Naive B cell (primary cell): ENCODE measurements around the gene DMRT1. TPM values are rescaled to one million over a fixed set of nuclear protein-coding genes. Genes with fewer than 3 reads are reported as not detected.

Experiments used
- ATAC-seq, 2 donors: fragments of 150-1000 bp; cut with Tn5 transposase; 2 replicates each; pipeline ENCODE4 v1.10.0; 2021; ENCODE audit warnings: low read depth in 2 of 2, mild to moderate bottlenecking in 2 of 2, moderate library complexity in 2 of 2
- DNase-seq: peaks from one replicate; pipeline ENCODE4 v3.0.0; 2022
- H3K27ac Mint-ChIP-seq, 6 donors: one replicate each; pipeline ENCODE4 v1.8.0; 2020 to 2022; ENCODE audit warnings: mild to moderate bottlenecking in 6 of 6, mixed read lengths in 6 of 6, moderate library complexity in 5 of 6, inconsistent platforms in 2 of 6
- H3K27me3 Mint-ChIP-seq, 3 donors: one replicate each; pipeline ENCODE4 v1.8.0; 2021 to 2022; ENCODE audit warnings: mixed read lengths in 3 of 3, mild to moderate bottlenecking in 1 of 3
- H3K36me3 Mint-ChIP-seq, 2 donors: one replicate each; pipeline ENCODE4 v1.8.0; 2020 to 2022; ENCODE audit warnings: mixed read lengths in 2 of 2, inconsistent platforms in 1 of 2, mild to moderate bottlenecking in 1 of 2
- H3K4me1 Mint-ChIP-seq, 3 donors: one replicate each; pipeline ENCODE4 v1.8.0; 2020 to 2022; ENCODE audit warnings: mixed read lengths in 3 of 3, inconsistent platforms in 1 of 3, mild to moderate bottlenecking in 1 of 3, moderate library complexity in 1 of 3
- H3K4me3 Mint-ChIP-seq, 8 donors: one replicate each; pipeline ENCODE4 v1.8.0; 2020 to 2022; ENCODE audit warnings: mild to moderate bottlenecking in 8 of 8, mixed read lengths in 8 of 8, moderate library complexity in 8 of 8, inconsistent platforms in 2 of 8
- H3K9me3 Mint-ChIP-seq, 7 donors: one replicate each; pipeline ENCODE4 v1.8.0; 2020 to 2022; ENCODE audit warnings: mixed read lengths in 7 of 7, mild to moderate bottlenecking in 5 of 7, inconsistent platforms in 2 of 7, moderate library complexity in 1 of 7
- polyA plus RNA-seq, 6 donors: library from polyadenylated mRNA; unstranded; fragments of 300-500 nt; fragmentation: Illumina TruSeq; gene quantifications; one replicate each; pipeline ENCODE4 v1.2.3, GENCODE V29; 2021; ENCODE audit warnings: low read depth in 6 of 6

Gene DMRT1
- polyA plus RNA-seq, 6 donors from 2014 or later = not detected

DNA sequence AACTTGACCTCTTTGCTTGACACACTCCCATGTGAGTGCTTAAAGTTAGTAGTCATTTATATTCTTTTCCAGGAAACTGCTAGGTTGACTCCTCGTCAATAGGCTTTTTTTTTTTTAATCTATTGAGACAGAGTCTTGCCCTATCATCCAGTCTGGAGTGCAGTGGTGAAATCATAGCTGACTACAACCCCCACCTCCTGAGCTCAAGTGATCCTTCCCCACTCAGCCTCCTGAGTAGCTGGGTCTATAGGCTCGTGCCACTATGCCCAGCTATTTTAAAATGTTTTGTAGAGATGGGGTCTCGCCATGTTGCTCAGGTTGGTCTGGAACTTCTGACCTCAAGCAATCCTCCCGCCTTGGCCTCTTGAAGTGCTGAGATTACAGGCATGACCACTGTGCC, 34.9 kb downstream of the DMRT1 start:
- ATAC-seq = no peak
- peaks cover 0 to 4% (median 0%) of the 10 kb centered on the region in 3 donors for H3K4me1 Mint-ChIP-seq

DNA sequence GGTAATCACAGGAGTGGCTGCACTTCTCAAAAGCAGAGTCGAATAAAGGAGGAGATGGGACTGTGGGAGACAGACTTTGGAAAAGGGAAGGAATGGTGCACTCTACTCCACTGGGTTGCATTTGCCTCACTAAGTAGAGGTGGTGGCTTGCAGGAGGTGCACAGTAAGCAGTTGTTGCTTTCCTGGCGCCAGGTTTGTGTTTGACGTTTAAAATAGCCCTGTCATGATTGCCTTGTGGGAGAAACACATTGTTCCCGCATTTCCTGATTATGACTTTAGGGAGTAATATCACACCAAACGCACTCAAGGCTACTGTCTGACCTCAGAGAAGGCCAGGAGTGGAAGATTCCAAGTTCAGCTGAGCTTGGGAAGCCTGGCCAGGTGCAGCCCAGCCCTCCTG, 36.7 kb downstream of the DMRT1 start:
- Mint-ChIP-seq H3K4me1 (peaks cover 0 to 4% (median 0%) of the 10 kb centered on the region in 3 donors), H3K9me3 (peaks cover 0 to 3% (median 0%) of the 10 kb centered on the region in 7 donors), H3K36me3 (no peaks in the 10 kb centered on the region), H3K27ac (no peak overlapping the region), H3K27me3 (peaks cover 33 to 55% (median 40%) of the 10 kb centered on the region in 3 donors), H3K4me3 (no peak overlapping the region)
- DNase-seq (no peak), ATAC-seq (no peak)

More for the DNA sequence above, 34.9 kb downstream of the DMRT1 start:
- no peak overlapping the region for H3K27ac Mint-ChIP-seq
- DNase-seq = no peak
- H3K9me3 Mint-ChIP-seq = no peaks in the 10 kb centered on the region
- no peaks in the 10 kb centered on the region for H3K36me3 Mint-ChIP-seq
- H3K4me3 Mint-ChIP-seq = no peak overlapping the region
- H3K27me3 Mint-ChIP-seq = peaks cover 14 to 44% (median 24%) of the 10 kb centered on the region in 3 donors

DNA sequence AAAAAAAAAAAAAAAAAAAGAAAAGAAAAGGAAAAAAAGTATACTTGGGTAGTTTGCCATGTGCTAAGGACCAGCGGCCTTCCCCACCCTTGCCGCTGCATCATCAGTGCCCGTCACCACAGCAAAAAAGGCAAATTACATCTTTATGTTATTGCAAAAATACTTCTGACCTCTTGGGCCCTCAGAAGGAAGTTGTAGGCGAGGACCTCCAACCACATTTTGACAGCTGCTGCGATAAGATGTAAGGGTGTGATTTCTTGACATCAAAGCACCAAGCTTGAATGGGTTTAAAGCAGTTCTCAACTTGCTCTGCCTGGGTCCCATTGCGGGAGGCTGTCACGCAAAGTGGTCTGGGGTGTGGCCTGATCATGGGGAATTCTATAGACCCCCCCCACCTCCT, 39.2 kb downstream of the DMRT1 start:
- H3K4me3 Mint-ChIP-seq = no peak overlapping the region
- no peaks in the 10 kb centered on the region for H3K36me3 Mint-ChIP-seq
- H3K27me3 Mint-ChIP-seq = peaks cover 32 to 56% (median 53%) of the 10 kb centered on the region in 3 donors
- DNase-seq (no peak), ATAC-seq (no peak)
- H3K9me3 Mint-ChIP-seq = peaks cover 0 to 3% (median 0%) of the 10 kb centered on the region in 7 donors
- H3K4me1 Mint-ChIP-seq = peaks cover 0 to 4% (median 0%) of the 10 kb centered on the region in 3 donors
- H3K27ac Mint-ChIP-seq = no peak overlapping the region

DNA sequence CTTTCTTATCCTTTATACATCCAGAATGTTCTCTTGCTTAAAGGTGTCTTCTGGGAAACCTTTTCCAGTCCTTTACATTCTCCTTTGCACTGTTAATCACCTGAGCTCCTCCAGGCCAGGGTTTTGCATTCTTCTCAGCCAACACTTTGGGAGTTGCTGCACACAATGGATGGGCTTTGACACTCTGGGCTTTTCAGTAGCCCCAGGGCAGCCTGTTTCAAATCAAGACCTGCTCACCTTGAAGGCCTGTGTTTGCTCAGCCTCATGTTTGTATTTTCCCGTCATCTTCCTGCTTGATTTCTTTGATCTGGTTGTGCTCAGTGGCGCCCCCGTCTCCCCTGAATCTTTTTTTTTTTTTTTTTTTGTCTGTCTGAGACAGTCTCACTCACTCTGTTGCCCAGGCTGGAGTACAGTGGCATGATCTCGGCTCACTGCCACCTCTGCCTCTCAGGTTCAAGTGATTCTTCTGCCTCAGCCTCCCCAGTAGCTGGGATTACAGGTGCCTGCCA, 41.0 kb downstream of the DMRT1 start:
- DNase-seq = no peak
- no peak overlapping the region for H3K4me3 Mint-ChIP-seq
- H3K27ac Mint-ChIP-seq = no peak overlapping the region
- H3K36me3 Mint-ChIP-seq = no peaks in the 10 kb centered on the region
- peaks cover 0 to 4% (median 0%) of the 10 kb centered on the region in 3 donors for H3K4me1 Mint-ChIP-seq
- peaks cover 26 to 57% (median 49%) of the 10 kb centered on the region in 3 donors for H3K27me3 Mint-ChIP-seq
- peaks cover 0 to 3% (median 0%) of the 10 kb centered on the region in 7 donors for H3K9me3 Mint-ChIP-seq
- ATAC-seq = no peak

DNA sequence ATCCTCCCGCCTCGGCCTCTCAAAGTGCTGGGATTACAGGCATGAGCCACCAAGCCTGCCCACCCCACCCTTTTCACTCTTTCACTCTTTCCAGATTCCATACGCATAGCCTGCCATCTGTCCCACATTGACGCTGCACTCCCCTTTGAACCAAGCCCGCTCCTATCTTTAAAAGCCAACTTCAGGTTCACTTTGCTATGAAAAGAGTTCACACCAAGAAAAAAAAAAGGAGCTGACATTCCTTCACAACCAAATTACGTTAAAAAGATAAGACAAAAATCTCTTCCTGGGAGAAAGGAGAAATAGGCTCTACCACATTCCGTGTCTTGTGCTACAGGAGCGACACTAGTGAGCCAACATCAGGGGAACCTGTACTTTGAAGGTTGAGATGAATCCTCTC, 41.5 kb downstream of the DMRT1 start:
- Mint-ChIP-seq H3K27ac (no peak overlapping the region), H3K27me3 (peaks cover 29 to 60% (median 47%) of the 10 kb centered on the region in 3 donors), H3K4me1 (peaks cover 0 to 4% (median 0%) of the 10 kb centered on the region in 3 donors), H3K9me3 (peaks cover 0 to 3% (median 0%) of the 10 kb centered on the region in 7 donors), H3K4me3 (no peak overlapping the region), H3K36me3 (no peaks in the 10 kb centered on the region)
- no peak for ATAC-seq
- no peak for DNase-seq

DNA sequence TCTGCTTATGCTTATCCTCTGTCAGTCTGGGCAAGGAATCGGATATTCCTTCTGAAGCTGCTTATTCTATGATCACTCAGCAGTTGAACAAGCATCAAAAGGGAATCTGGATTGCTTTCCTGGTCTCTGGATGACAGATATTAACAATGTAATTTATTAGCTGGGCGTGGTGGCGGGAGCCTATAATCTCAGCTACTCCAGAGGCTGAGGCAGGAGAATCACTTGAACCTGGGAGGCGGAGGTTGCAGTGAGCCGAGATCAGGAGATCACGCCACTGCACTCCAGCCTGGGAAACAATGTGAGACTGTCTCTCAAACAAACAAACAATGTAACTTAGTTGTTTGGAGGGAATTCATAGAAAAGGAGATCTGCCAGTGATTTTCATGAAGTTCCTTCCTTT, 45.4 kb downstream of the DMRT1 start:
- Mint-ChIP-seq H3K4me3 (no peak overlapping the region), H3K4me1 (peaks cover 0 to 3% (median 0%) of the 10 kb centered on the region in 3 donors), H3K9me3 (peaks cover 0 to 3% (median 0%) of the 10 kb centered on the region in 7 donors), H3K27me3 (peaks cover 25 to 50% (median 29%) of the 10 kb centered on the region in 3 donors), H3K27ac (no peak overlapping the region), H3K36me3 (no peaks in the 10 kb centered on the region)
- ATAC-seq = no peak
- no peak for DNase-seq

DNA sequence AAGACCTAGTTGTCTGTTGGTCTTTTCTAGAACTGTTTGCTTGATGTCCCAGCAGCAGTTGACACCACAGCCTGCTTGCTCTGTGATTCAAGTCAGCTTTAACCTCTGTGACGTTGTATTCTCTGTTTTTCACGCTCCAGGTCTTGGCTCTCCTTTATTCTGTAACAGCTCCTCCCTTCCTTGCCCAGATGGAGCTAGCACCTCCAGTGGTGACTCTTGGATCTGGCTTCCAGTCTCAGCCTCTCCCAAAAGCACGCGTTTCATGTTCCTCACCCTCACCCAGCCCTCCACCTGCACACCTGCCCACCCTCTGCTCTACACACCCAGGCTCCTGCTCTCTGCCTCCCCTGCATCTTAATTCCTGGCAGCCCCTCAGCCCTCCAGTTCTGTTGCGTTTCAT, 50.6 kb downstream of the DMRT1 start:
- H3K36me3 Mint-ChIP-seq = no peaks in the 10 kb centered on the region

DNA sequence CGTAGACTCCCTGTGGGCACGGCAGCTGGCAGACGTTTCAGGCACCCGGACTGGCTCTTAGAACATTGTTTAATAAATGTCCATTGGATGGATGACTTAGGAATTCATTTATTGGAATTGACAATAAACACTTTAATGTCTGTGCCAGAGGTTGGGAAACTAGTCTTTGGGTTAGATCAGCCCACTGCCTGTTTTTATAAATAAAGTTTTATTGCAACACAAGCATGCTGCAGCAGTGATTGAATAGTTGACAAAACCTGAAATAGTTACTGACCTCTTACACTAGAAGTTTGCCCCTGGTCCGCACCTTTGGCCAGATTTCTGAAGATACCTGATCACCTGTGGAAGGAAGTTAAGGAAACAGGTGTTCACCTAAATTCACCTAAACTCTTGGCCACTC, 51.6 kb downstream of the DMRT1 start:
- DNase-seq (no peak), ATAC-seq (no peak)
- Mint-ChIP-seq H3K9me3 (no peaks in the 10 kb centered on the region), H3K36me3 (no peaks in the 10 kb centered on the region), H3K4me3 (no peak overlapping the region), H3K4me1 (peaks cover 14 to 30% (median 18%) of the 10 kb centered on the region in 3 donors), H3K27ac (peak overlapping the region in 2 of 6 donors; percentile 23 to 90), H3K27me3 (peaks cover 13 to 31% (median 21%) of the 10 kb centered on the region in 3 donors)

More for the DNA sequence above, 50.6 kb downstream of the DMRT1 start:
- H3K27ac Mint-ChIP-seq = peak overlapping the region in 1 of 6 donors; percentile 12
- H3K27me3 Mint-ChIP-seq = peaks cover 20 to 29% (median 23%) of the 10 kb centered on the region in 3 donors
- DNase-seq (no peak), ATAC-seq (no peak)
- peaks cover 14 to 30% (median 18%) of the 10 kb centered on the region in 3 donors for H3K4me1 Mint-ChIP-seq
- H3K9me3 Mint-ChIP-seq = no peaks in the 10 kb centered on the region
- H3K4me3 Mint-ChIP-seq = peak overlapping the region in 1 of 8 donors; percentile 20

DNA sequence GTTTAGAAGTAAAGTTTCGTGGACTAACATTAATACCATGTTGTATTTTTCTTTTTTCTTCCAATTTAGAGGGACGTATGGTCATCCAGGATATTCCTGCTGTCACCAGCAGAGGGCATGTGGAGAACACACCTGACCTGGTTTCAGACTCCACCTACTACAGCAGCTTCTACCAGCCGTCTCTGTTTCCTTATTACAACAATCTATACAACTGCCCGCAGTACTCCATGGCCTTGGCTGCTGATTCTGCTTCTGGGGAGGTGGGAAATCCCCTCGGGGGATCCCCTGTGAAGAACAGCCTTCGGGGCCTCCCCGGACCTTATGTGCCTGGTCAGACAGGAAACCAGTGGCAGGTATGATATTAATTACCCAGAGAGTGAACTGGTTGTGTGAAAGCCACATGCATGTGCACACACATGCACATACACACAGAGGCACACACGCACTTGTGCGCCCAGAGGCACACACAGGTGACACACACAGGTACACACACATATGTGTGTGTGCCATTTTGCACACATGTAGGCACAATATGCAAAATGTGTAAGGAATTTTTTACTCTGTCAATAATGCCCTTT, 52.4 kb downstream of the DMRT1 start:
- H3K4me3 Mint-ChIP-seq = peak overlapping the region in 4 of 8 donors; percentile 6 to 39 (median 20)
- H3K27me3 Mint-ChIP-seq = peaks cover 21 to 36% (median 25%) of the 10 kb centered on the region in 3 donors
- peaks cover 14 to 30% (median 18%) of the 10 kb centered on the region in 3 donors for H3K4me1 Mint-ChIP-seq
- H3K9me3 Mint-ChIP-seq = no peaks in the 10 kb centered on the region
- DNase-seq (peak; percentile 43), ATAC-seq (peak; percentile 97 to 99)
- no peaks in the 10 kb centered on the region for H3K36me3 Mint-ChIP-seq
- H3K27ac Mint-ChIP-seq = peak overlapping the region in 5 of 6 donors; percentile 23 to 98 (median 86)

DNA sequence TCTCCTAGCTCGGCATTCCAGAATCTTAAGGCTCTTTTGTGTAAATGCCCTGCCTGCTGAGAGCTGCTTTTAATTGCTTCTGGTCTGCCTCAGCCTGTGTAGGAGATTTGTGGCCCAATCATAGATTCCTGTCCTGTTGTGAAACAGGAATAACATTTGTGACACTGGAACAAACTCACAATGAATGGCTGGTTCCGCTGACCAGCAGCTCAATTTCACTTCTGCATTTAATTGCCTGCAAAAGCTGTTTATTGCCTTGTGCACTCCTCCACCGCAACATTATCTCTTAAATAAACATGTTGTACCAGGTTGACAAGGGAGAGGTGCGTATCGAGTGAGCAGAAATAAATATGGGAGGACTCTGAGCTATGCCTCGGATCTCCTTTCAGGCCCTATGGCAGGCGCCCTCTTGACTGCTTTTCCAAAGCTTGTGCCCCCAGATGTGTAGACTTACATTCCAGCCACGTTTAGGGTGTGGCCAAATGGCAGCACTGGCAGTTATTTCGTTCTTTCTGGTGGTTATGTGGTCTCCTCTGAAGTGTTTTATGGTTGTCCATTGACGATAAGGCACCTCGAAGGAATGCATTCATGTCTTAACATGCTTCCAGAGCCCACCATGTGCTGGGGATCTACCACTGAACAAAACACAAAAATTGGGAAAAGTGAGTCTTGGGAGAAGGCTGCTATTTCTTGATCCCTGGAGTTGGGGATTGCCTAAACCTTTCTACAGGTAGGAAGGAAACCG, 58.1 kb downstream of the DMRT1 start:
- Mint-ChIP-seq H3K4me1 (peaks cover 9 to 15% (median 11%) of the 10 kb centered on the region in 3 donors), H3K27ac (no peak overlapping the region), H3K36me3 (no peaks in the 10 kb centered on the region), H3K4me3 (no peak overlapping the region), H3K9me3 (no peaks in the 10 kb centered on the region), H3K27me3 (peaks cover 21 to 36% (median 24%) of the 10 kb centered on the region in 3 donors)
- DNase-seq (no peak), ATAC-seq (peak in 1 of 2 donors; percentile 43)

DNA sequence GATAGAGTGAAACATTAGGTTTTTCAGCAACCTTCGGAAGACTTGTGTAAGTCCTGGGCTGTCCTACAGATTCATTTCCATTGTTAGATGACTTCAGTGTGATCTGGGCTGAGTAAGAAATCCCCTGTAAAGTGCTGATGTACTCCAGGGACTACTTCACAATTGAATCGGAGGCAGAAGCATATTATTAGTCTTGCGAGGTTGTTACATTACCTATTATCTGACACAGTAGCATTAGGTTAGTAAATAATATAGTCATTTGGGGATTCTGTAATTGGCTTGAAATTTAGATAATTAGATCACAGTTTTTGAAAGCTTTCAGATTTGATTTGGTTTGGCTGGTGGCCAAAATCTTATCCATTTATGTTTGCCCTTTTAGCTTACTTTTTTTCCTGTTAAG, 62.4 kb downstream of the DMRT1 start:
- Mint-ChIP-seq H3K27ac (no peak overlapping the region), H3K9me3 (no peaks in the 10 kb centered on the region), H3K27me3 (peaks cover 49 to 60% (median 51%) of the 10 kb centered on the region in 3 donors), H3K4me1 (peaks cover 9 to 15% (median 11%) of the 10 kb centered on the region in 3 donors), H3K4me3 (no peak overlapping the region), H3K36me3 (no peaks in the 10 kb centered on the region)
- ATAC-seq (no peak), DNase-seq (no peak)

DNA sequence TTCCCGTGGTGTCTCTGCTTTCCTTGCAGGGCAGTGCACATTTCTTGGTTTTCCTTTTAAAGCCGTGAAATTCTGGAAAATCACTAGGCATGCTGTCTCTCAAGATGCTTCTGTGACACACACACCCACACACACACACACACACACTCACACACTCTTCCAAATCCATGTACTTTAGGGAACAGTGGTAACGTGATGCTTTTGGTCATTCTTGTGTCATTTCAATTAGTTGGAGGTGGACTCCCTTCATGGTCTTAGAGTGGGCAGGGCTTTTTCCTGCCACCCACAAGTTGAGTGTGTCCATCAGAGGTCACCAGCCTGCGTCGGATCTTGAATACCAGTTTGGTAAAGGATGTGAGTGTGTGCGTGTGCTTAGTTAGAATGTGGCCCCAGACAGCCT, 64.4 kb downstream of the DMRT1 start:
- ATAC-seq (no peak), DNase-seq (no peak)
- peaks cover 53 to 62% (median 56%) of the 10 kb centered on the region in 3 donors for H3K27me3 Mint-ChIP-seq
- no peak overlapping the region for H3K27ac Mint-ChIP-seq
- peaks cover 0 to 2% (median 0%) of the 10 kb centered on the region in 3 donors for H3K4me1 Mint-ChIP-seq
- H3K9me3 Mint-ChIP-seq = no peaks in the 10 kb centered on the region
- no peak overlapping the region for H3K4me3 Mint-ChIP-seq
- no peaks in the 10 kb centered on the region for H3K36me3 Mint-ChIP-seq

DNA sequence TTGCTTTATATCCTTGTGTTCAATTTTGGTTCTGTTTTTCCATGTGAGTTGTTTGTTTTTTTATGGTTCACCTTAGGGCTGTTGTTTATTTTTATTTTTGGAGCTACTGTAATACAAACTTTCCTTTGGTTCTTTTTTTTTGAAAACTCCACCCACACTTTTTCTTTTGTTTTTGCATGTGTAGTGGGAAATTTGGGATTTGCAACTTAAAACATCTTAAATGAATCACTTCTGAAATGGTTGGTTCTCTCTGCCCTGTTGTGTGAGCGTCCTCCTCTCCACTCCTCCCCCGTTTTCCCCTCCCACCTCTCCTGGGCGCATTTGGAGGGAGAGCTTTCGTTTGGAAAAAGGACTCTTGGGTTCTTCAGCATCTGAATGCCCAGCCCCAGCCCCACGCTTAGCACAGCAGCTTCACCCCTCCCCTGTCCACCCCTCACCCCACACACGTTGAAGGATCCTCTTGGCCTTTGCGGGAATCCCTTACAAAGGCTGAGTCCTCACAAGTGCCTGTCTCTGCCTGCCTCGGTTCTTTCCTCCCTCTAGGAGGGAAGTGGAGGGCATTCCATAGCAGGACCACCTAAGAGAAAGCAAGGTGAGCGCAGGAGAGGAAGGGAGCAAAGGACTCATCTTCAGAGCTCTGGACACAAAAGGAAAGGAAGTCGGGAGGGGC, 67.2 kb downstream of the DMRT1 start:
- Mint-ChIP-seq H3K4me1 (no peaks in the 10 kb centered on the region), H3K27me3 (peaks cover 49 to 63% (median 59%) of the 10 kb centered on the region in 3 donors), H3K36me3 (no peaks in the 10 kb centered on the region), H3K27ac (no peak overlapping the region), H3K9me3 (no peaks in the 10 kb centered on the region), H3K4me3 (peak overlapping the region in 1 of 8 donors; percentile 24)
- DNase-seq (no peak), ATAC-seq (no peak)
